ENCODE measurements around the gene CREB5.

Gene CREB5

DNA sequence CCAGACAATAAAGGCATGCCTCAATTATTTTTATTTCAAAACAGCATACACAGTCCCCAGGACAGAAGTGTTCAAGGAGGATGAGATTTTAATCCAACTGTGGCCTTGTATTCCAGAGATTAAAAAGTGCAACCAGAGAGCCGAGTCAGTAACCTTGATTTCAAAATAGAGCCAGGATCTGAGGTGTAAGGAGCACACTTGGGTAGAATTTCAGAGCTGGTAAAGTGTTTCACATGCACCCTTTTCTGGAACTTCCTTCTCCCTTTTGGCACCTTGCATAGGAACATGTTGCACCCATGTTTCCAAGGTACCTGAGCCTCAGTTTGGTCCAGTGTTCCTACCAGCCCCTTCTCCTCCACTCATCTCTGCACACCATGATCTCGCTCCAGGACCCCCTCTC is 320.7 kb downstream of the CREB5 start:
- DNase-seq (ENCODE audit: insufficient read length) (no peak), FAIRE-seq (no peak)
- TF ChIP-seq POLR2AphosphoS5 (IDR thresholded peaks at IDR 0.05; ENCODE audit: low read depth, low read length): no peak
- no peak for TF ChIP-seq POLR2A (IDR thresholded peaks at IDR 0.05; ENCODE audit: low read depth, low read length)
- no peak for TF ChIP-seq TAF1 (IDR thresholded peaks at IDR 0.05; ENCODE audit: borderline replicate concordance, low read depth, low read length)

DNA sequence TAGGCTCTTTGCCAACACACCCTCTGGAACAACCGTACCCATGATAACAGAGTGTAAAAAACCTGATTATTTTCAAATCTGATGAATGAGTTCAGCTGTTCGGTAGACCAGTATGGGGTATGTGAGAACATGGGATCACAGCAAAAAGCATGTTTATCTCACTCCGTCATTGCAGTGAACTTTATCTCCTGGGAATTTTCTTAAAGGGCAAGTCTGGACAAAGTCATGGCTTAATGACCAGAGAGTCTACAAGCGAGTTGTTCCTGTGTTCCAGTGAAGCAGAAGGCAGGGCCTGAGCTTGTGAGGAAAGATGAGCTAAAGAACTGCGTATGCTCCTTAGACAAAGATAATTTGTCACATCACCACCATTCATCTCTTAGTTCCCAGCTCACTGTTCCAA is 326.1 kb downstream of the CREB5 start:
- no peak for DNase-seq (ENCODE audit: insufficient read length)
- TF ChIP-seq POLR2AphosphoS5 (IDR thresholded peaks at IDR 0.05; ENCODE audit: low read depth, low read length): no peak
- TF ChIP-seq TAF1 (IDR thresholded peaks at IDR 0.05; ENCODE audit: borderline replicate concordance, low read depth, low read length): no peak
- TF ChIP-seq POLR2A (IDR thresholded peaks at IDR 0.05; ENCODE audit: low read depth, low read length): no peak
- FAIRE-seq: no peak

DNA sequence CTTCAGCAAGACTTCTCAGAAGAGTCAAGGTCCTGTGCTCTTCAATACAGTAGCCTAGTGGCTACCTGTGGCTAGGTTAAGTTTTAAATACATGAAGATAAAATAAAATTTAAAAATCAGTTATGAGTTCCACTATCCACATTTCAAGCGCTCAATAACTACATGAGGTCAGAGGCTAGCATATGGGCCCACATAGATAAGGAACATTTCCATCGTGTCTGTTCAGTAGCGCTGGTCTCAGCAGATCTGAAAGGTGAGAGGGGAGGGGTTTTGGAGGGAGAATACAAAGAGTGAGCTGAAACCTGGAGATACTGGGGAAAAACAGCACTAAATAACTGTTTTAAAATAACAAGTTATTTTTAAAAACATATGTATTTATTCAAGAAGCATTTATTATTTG is 326.8 kb downstream of the CREB5 start:
- no peak for DNase-seq (ENCODE audit: insufficient read length)
- TF ChIP-seq TAF1 (IDR thresholded peaks at IDR 0.05; ENCODE audit: borderline replicate concordance, low read depth, low read length) (no peak), POLR2AphosphoS5 (IDR thresholded peaks at IDR 0.05; ENCODE audit: low read depth, low read length) (no peak), POLR2A (IDR thresholded peaks at IDR 0.05; ENCODE audit: low read depth, low read length) (no peak)
- FAIRE-seq: no peak

DNA sequence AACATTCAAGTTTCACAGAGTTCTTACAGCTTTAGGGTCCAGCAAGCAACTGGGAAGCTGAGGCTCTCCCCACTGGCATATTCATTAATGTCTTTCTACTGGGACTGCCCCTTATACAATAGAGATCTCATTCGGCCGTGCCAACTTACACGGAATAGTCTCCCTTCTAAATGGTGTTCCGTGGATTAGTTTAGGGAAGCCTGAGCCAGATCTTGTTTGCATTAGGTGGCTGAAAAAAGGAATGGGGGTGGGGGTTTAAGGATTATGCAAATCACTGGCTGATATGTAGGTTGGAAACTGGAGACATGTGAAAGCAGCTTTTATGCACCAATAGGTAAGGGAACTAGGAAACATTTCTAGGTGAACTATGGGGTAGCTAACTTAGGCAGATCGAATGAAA is 327.5 kb downstream of the CREB5 start:
- FAIRE-seq (no peak), DNase-seq (ENCODE audit: insufficient read length) (no peak)
- TF ChIP-seq POLR2A (IDR thresholded peaks at IDR 0.05; ENCODE audit: low read depth, low read length) (no peak), POLR2AphosphoS5 (IDR thresholded peaks at IDR 0.05; ENCODE audit: low read depth, low read length) (no peak)

DNA sequence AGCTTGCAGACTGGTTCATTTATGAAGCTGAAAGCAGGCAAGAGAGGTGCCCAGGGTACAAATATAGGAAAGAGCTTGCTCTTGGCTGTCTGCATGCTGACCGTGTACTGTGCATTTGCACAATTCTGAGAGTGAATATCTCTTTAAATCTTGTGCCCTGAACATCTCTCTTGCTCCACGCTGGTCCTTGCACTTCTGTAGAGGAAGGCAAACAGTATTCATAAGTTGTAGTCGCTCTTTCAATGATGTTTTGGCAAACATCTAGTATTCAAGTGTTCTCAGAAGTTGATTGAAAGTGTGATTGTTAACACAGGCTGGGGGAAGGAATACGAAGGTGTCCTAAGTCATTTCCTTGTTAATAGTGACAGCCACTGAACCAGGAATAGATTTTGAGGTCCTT is 332.6 kb downstream of the CREB5 start:
- no peak for FAIRE-seq
- DNase-seq (ENCODE audit: insufficient read length): no peak
- TF ChIP-seq POLR2A (IDR thresholded peaks at IDR 0.05; ENCODE audit: low read depth, low read length) (no peak), POLR2AphosphoS5 (IDR thresholded peaks at IDR 0.05; ENCODE audit: low read depth, low read length) (no peak), TAF1 (IDR thresholded peaks at IDR 0.05; ENCODE audit: borderline replicate concordance, low read depth, low read length) (no peak)

DNA sequence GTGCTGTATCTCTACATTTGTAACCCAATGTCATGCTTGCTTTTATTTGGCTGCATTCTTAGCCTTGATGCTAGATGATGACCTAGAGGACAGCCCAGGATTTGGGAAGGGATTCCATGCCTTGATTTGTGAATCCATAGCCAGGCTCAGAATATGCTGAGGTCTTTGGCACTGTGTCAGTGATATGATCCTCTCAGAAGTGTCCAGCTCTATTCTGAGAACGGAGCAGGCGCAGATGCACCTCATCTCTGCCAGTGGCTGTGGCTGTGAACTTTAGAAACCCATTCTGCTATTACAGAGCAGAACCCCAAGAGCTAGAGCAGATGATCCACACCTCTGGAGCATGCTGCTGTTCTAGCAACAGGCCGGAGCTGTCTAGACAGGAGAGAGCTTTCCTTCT is 333.0 kb downstream of the CREB5 start:
- FAIRE-seq (no peak), DNase-seq (ENCODE audit: insufficient read length) (no peak)
- TF ChIP-seq POLR2A (IDR thresholded peaks at IDR 0.05; ENCODE audit: low read depth, low read length): no peak
- no peak for TF ChIP-seq POLR2AphosphoS5 (IDR thresholded peaks at IDR 0.05; ENCODE audit: low read depth, low read length)
- no peak for TF ChIP-seq TAF1 (IDR thresholded peaks at IDR 0.05; ENCODE audit: borderline replicate concordance, low read depth, low read length)

DNA sequence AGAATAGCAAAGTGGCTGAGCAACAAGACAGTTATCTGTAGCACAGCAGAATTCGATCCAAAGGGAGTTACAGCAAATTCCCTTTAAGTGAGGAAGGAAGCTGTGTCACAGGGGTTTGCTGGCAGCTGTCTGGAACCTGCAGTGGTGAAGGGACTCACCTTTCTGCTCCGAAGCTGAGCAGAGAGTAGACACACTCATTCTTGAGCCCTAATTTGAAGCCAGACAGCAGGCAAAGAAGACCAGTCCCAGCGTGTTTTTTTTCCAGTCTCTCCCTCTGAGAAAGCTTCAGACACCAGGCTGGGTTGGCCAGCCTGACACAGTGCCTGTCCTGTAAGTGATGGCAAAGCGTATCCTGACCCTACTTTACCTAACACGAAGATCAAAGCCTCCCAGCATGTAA is 335.1 kb downstream of the CREB5 start:
- TF ChIP-seq POLR2AphosphoS5 (IDR thresholded peaks at IDR 0.05; ENCODE audit: low read depth, low read length): no peak
- no peak for FAIRE-seq
- no peak for DNase-seq (ENCODE audit: insufficient read length)

DNA sequence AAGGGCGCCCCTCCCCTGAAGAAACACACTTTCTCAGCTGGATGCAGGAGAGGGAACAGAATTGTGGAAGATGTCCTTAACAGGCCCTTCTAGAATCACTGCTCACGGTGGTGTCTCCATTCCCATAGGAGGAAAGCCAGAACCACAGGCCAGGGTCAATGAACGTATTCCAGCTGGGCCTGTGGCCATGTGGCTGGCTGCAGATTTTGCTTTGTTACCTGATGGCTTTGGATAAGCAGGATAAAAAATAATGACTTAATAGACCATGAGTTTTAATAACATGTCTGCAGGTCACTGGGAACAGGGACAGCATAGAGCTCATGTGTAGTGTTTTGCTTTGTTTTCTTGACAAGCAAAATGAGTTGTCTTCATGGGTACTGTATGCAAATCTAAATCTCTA is 335.5 kb downstream of the CREB5 start:
- no peak for FAIRE-seq

DNA sequence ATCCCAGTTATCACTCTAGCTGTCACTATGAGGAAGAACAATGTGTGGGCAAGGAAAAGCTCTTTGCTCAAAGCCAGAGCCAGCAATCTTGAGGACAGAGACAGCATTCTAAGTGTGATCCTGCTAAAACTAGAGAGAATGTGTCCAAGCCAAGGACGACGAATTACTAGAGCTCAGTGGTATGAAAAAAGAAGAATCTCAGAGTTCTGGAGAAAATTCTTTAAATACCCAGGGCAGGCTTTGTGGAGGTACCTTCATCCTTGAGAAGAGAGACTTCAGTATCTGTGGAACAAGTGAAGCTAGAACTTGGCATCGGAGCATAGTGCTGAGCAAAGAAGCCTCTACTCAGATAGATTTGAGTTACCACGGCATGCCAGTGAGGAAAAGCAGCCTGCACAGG is 336.0 kb downstream of the CREB5 start:
- TF ChIP-seq TAF1 (IDR thresholded peaks at IDR 0.05; ENCODE audit: borderline replicate concordance, low read depth, low read length) (no peak), POLR2AphosphoS5 (IDR thresholded peaks at IDR 0.05; ENCODE audit: low read depth, low read length) (no peak), POLR2A (IDR thresholded peaks at IDR 0.05; ENCODE audit: low read depth, low read length) (no peak)
- FAIRE-seq: no peak

More for the DNA sequence above, 335.5 kb downstream of the CREB5 start:
- no peak for DNase-seq (ENCODE audit: insufficient read length)
- TF ChIP-seq TAF1 (IDR thresholded peaks at IDR 0.05; ENCODE audit: borderline replicate concordance, low read depth, low read length) (no peak), POLR2A (IDR thresholded peaks at IDR 0.05; ENCODE audit: low read depth, low read length) (no peak), POLR2AphosphoS5 (IDR thresholded peaks at IDR 0.05; ENCODE audit: low read depth, low read length) (no peak)

DNA sequence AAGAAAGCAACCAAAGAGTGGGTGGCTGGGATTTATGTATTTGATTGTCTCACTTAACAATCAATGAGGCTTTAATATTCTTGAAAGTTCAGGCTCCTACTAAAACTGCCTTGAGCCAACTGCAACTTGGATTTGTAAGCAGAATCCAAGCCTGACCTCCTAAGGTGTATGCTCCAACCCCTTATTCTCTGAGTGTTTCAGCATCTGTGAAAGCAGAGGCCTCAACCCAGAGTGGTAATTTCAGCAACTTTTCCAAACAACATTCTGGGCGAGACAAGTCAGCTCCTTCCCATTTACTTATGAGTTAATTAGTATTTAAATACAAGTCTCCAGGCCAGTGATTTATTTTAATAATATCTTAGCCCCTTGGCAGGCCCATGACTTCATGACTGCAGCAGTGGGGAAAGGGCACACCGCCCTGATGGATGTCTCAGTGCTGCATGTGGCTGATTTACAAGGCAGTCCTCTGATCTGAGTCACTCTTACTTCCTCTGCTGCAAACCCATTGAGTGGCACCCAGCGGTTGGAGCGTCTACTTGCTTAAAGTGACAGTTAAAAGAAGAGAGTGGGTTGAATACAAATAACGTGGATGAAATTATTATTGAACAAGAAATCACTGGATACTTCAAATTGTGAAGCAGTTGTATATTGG is 336.7 kb downstream of the CREB5 start:
- no peak for DNase-seq (ENCODE audit: insufficient read length)
- TF ChIP-seq TAF1 (IDR thresholded peaks at IDR 0.05; ENCODE audit: borderline replicate concordance, low read depth, low read length) (no peak), POLR2AphosphoS5 (IDR thresholded peaks at IDR 0.05; ENCODE audit: low read depth, low read length) (no peak), POLR2A (IDR thresholded peaks at IDR 0.05; ENCODE audit: low read depth, low read length) (no peak)
- peak; percentile 14 for FAIRE-seq

More for the DNA sequence above, 336.0 kb downstream of the CREB5 start:
- no peak for DNase-seq (ENCODE audit: insufficient read length)

DNA sequence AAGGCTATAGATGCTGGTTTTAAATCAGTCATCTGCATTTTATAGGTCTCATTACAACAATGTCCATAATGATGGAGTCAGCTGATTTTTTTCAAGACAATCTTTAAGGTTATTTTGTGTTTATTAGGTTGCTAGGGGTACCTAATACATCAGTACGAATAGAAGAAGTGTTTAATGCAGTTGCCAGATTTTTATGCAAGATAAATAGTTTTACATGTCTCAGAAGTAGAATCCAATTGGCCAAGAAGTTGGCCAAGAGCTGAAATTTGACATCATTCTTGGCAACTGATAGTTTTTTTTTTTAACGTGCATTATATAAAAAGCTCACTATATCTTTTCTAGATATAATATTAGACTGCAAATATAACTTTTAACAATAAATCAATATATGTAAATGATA is 337.3 kb downstream of the CREB5 start:
- TF ChIP-seq POLR2AphosphoS5 (IDR thresholded peaks at IDR 0.05; ENCODE audit: low read depth, low read length): no peak
- TF ChIP-seq POLR2A (IDR thresholded peaks at IDR 0.05; ENCODE audit: low read depth, low read length): no peak
- no peak for TF ChIP-seq TAF1 (IDR thresholded peaks at IDR 0.05; ENCODE audit: borderline replicate concordance, low read depth, low read length)
- DNase-seq (ENCODE audit: insufficient read length) (no peak), FAIRE-seq (no peak)

DNA sequence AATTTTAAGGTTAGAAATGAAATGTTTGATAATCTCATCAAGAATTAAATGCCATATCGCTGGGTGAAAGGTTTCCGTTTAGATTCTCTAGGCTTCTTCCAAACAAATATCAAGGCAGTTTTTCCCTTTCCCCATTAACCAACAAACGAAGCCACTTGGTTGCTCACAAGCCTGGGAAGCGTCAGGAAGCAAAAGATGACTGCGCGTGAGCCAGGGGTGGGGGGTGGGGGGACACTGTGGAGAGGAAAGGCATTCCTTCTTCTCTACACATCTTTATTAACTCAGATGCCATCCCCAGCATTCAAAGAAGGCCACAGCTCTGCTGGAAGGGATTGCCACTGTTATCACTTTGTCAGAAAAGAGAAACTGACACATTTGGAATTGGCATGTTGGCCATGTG is 338.7 kb downstream of the CREB5 start:
- TF ChIP-seq POLR2A (IDR thresholded peaks at IDR 0.05; ENCODE audit: low read depth, low read length) (no peak), POLR2AphosphoS5 (IDR thresholded peaks at IDR 0.05; ENCODE audit: low read depth, low read length) (no peak), TAF1 (IDR thresholded peaks at IDR 0.05; ENCODE audit: borderline replicate concordance, low read depth, low read length) (no peak)
- no peak for FAIRE-seq
- no peak for DNase-seq (ENCODE audit: insufficient read length)

DNA sequence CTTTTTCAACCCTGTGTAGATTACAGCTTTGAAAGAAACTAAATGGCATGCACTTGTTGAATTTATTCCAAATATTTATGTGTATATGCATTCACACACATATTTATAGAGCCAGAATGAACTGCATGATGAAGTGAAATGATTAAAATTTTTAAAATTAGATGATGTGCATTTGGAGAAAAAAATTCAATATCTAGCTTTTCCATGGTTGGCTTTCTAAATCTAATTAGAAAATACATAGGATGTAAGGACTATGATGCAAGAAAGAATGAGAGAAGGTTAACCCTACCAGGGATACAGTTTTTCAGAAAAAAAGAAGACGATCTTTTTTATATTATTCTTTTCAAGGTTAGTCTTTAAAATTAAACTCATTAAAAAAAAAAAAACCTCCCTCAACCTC is 341.3 kb downstream of the CREB5 start:
- DNase-seq (ENCODE audit: insufficient read length) (no peak), FAIRE-seq (no peak)
- TF ChIP-seq POLR2AphosphoS5 (IDR thresholded peaks at IDR 0.05; ENCODE audit: low read depth, low read length): no peak
- TF ChIP-seq TAF1 (IDR thresholded peaks at IDR 0.05; ENCODE audit: borderline replicate concordance, low read depth, low read length): no peak
- TF ChIP-seq POLR2A (IDR thresholded peaks at IDR 0.05; ENCODE audit: low read depth, low read length): no peak

Measured in GM12892 (cell line).